Middle frontal gyrus (tissue), 1 donor: ENCODE results near the gene SMPD1.

Source experiments
- DNase-seq: peaks from one replicate; pipeline ENCODE4 v3.0.0-alpha.2; 2015; ENCODE audit warnings: low spot score; ENCODE audit errors: extremely low spot score

SMPD1 gene

GRCh38 chr11:6413791-6414201 is 23.5 kb downstream of the SMPD1 start:
- DNase-seq, result no peak

- DNase-seq, result no peak
These were observed 24.6 kb downstream of the SMPD1 start for GRCh38 chr11:6414874-6415328.

GRCh38 chr11:6415797-6416196 is 25.5 kb downstream of the SMPD1 start:
- DNase-seq, result no peak

GRCh38 chr11:6417907-6418556 is 27.8 kb downstream of the SMPD1 start:
- DNase-seq, result no peak

GRCh38 chr11:6418557-6419008 is 28.3 kb downstream of the SMPD1 start:
- DNase-seq, result no peak

- DNase-seq, result peak; percentile 56
These were observed 28.8 kb downstream of the SMPD1 start, which contains the start of gene APBB1 for GRCh38 chr11:6419009-6419631. Gene APBB1, minus strand, starts transcription at chr11:6419094. Its CDS starts 7,747 bp downstream, at chr11:6411347.

GRCh38 chr11:6420677-6421076 is 30.4 kb downstream of the SMPD1 start:
- no peak for DNase-seq

- no peak for DNase-seq
These were observed 37.2 kb downstream of the SMPD1 start for GRCh38 chr11:6427516-6427915.

- no peak for DNase-seq
These were observed 41.6 kb downstream of the SMPD1 start for GRCh38 chr11:6431861-6432260.

- DNase-seq, result no peak
These were observed 43.9 kb downstream of the SMPD1 start for GRCh38 chr11:6433998-6434660.

GRCh38 chr11:6437423-6437822 is 47.1 kb downstream of the SMPD1 start:
- DNase-seq, result no peak

GRCh38 chr11:6437993-6438392 is 47.7 kb downstream of the SMPD1 start:
- no peak for DNase-seq

GRCh38 chr11:6438979-6439571 is 48.8 kb downstream of the SMPD1 start:
- peak; percentile 22 for DNase-seq

GRCh38 chr11:6440906-6441358 is 50.7 kb downstream of the SMPD1 start, which contains the start of gene HPX:
Gene HPX, minus strand, starts transcription at chr11:6440987. Its CDS starts 24 bp downstream, at chr11:6440963.
- no peak for DNase-seq

- no peak for DNase-seq
These were observed 52.2 kb downstream of the SMPD1 start for GRCh38 chr11:6442441-6442840.

GRCh38 chr11:6443269-6444003 is 53.2 kb downstream of the SMPD1 start:
- peak; percentile 17 for DNase-seq
